Stimulated activated CD4-positive, alpha-beta T cell treated with anti-CD3 and anti-CD28 coated beads, Interleukin-4, amount 100 ng/mL, for 4 hours (primary cell): Measurements from ENCODE around the gene HDGFL3.
"Not testable (repeated sequence)": the region's sequence is repeated elsewhere in the genome, so short reads cannot be mapped to it uniquely, and the experiment has no call there.

Experiments
- DNase-seq, 2 experiments: peaks; one replicate each; pipeline ENCODE4 v3.0.0-alpha.2; 2020

The HDGFL3 gene

DNA sequence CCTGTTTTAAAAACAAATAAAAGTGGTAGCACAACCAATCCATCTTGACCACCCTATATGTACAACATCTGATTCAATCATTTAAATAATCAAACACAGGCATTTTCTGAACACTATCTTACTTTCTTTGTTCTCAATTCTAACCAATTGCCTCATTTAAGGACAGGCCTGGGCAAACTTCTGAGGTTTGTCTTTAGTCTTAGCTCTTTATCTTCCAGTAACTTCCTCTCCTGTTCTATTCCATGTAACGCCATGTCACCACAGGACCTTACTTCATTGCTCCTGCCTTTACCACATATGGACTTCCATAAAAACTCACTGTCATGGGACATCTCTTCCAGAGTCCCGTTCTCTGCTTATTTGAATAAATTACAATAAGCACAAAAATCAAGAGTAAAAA is 14.9 kb downstream of the HDGFL3 start:
- no peak for DNase-seq

- no peak for DNase-seq
These were observed 17.2 kb downstream of the HDGFL3 start for GRCh38 chr15:83190450-83190849.

GRCh38 chr15:83185561-83185960 is 22.1 kb downstream of the HDGFL3 start:
- DNase-seq = no peak

DNA sequence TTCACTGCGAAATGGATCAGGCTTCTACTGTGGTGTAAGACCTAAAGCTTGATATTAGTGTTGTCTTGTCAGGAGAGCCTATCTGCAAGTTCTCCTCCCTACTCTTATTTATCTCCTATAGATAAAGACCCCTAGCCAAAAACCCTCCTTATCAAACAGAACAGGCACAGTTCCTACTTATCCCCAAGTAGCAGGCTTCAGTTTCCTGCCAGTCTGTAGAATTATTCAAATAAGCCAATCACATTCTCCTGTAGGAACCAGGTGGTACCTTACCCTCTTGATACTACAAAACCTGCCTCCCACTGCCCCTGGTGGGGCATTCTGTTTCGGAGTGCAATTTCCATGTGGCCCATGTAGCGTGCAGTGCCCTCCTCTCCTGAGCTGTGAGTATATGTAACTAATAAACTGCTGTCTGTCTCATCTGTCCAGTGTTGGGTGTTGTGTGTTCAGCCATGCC is 28.7 kb downstream of the HDGFL3 start:
- no peak for DNase-seq

DNA sequence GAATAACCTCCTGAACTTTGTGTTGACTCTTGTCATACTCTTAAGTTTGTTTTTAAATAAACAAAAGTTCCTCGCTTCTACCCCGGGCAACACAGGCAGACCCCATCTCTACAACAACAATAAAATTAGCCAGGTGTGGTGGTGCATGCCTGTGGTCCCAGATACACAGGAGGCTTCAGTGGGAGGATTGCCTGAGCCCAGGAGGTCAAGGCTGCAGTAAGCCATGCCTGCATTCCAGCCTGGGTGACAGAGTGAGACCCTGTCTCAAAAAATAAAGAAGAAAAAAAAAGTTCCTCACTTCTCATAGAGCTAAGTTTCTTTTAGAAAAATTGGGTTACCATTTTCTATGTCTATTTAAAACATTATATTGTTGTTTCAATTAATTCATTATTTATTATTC is 29.2 kb downstream of the HDGFL3 start:
- DNase-seq = no peak

- no peak for DNase-seq
These were observed 32.7 kb downstream of the HDGFL3 start for GRCh38 chr15:83174891-83175290.

GRCh38 chr15:83170474-83171165 is 37.0 kb downstream of the HDGFL3 start:
- DNase-seq = no peak

GRCh38 chr15:83169576-83169975 is 38.0 kb downstream of the HDGFL3 start:
- DNase-seq = not testable (repeated sequence)

- DNase-seq = no peak
These were observed 40.8 kb downstream of the HDGFL3 start for GRCh38 chr15:83166830-83167229.

DNA sequence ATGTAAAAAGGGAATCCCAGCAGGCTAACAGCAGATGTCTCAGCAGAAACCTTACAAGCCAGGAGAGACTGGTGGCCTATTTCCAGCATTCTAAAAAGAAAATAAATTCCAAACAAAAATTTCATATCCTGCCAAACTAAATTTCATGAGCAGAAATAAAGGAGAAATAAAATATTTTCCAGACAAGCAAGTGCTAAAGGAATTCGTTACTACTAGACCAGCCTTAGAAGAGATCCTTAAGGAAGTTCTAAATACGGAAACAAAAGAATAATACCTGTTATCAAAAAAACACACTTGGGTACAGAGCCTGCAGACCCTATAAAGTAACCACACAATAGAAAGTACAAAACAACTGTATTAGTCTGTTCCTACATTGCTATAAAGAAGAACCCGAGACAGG is 41.4 kb downstream of the HDGFL3 start:
- no peak for DNase-seq

DNA sequence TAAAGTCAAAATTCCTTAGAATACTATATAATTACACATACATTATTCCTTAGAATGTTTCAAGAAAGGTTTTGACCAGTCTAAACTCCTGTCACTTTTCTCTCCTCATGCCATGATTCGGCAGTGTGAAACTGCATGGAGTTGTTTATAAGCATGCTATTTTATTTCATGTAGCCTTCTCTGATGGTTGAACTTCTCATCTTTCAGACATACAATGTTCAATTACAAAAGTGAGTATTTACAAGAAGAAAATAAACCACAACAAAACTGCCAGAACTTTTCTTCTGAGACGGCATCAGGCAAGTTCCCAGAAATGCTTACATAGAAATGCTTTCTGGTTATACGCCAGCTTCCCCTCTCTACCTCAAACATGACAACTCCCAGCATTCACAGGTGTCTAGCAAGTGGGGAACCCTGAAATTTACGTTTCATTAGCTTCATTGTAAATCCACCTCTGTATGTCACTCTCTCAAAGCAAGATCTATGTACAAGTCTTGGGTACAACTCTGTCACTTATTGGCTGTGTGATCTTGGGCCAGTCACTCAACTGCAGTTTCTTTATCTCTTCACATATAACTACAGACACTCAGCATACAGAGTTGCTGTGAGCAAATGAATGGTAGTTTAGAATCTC is 42.7 kb downstream of the HDGFL3 start:
- DNase-seq = no peak

- no peak for DNase-seq
These were observed 43.4 kb downstream of the HDGFL3 start for GRCh38 chr15:83164111-83164770.

DNA sequence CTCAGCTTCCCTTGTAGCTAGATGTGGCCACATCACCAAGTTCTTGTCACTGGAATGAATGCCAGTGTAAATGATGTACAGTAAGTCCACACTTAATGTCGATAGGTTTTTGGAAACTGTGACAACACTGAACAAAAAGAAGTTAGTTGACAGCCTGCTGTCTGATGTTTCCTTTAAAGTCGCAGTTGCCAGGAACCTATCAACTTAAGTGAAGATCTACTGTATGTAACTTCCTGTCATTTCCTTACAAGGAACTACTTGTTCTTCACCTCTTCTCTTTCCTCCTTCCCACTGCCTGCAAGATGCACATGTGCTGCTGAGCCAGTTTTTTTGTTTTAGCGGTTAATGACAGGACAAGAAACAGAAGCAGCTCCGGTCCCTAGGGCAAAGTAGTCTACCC is 44.6 kb downstream of the HDGFL3 start:
- no peak for DNase-seq

DNA sequence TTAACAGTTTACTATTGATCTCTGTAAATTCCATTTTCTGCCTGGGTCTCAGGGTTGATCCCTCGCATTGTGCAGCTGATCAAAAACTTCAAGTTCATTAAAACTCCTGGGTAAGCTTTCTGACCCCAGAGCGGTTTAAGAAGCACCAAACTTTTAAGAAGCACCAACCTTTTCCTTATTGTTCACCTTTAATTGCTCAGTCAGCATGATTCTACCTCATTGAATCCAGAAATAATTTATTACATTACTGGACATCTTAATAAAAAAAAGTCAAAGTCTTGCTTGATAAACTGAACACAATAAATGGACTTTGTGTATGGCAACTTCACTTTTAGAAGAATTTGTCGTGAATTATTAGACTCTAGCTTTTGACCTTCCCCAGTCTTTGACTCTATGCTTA is 46.9 kb downstream of the HDGFL3 start:
- no peak for DNase-seq

GRCh38 chr15:83158393-83158792 is 49.2 kb downstream of the HDGFL3 start:
- no peak for DNase-seq

GRCh38 chr15:83155942-83156341 is 51.7 kb downstream of the HDGFL3 start:
- DNase-seq = no peak

- no peak for DNase-seq
These were observed 54.3 kb downstream of the HDGFL3 start for GRCh38 chr15:83153288-83153687.

GRCh38 chr15:83144771-83145170 is 62.9 kb downstream of the HDGFL3 start:
- DNase-seq = no peak

GRCh38 chr15:83142151-83142550 is 65.5 kb downstream of the HDGFL3 start:
- not testable (repeated sequence) for DNase-seq

- no peak for DNase-seq
These were observed 74.6 kb downstream of the HDGFL3 start for GRCh38 chr15:83132861-83133523.

DNA sequence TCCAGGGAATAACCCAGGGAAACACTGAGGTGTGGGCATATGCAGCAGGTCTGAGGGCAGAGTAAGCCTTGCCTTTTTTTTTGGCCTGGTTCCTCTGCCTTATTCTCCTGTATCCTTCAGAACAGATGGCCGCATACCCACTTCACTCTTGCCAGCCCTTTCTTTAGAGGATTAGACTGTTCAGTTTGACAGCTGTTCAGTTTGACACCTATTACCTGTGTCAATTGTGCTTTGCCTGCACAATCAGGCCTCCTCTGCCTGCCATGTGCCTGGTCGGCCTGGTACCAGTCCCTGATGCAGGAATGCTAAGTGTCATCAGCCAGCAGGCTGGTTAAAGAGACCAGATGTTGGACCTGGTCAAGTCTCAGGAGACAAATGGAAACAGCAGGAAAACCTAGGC is 77.8 kb downstream of the HDGFL3 start:
- no peak for DNase-seq

GRCh38 chr15:83127547-83128150 is 80.0 kb downstream of the HDGFL3 start:
- DNase-seq = no peak

DNA sequence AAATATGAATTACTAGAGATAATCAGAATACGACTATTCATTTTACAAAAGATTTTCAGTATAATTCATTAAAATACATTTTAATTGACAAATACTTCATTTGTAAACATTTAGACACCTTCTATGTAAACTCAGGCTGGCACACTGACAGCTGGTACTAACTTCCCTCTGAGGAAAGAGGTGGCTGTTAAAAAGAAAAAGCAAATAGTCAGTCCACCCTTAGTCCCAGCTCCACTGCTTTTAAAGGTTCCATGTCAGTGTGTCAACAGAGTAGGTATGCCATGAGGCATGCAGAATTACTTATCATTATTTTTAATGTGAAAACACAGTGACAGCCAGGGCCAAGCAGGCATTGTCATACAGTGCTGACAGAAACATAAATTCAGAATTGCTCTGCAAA is 84.1 kb downstream of the HDGFL3 start:
- no peak for DNase-seq
